Activated naive CD8-positive, alpha-beta T cell treated with anti-CD3 and anti-CD28 coated beads for 36 hours (primary cell): ENCODE results near the gene CRLF3. TPM values are rescaled to one million over a fixed set of nuclear protein-coding genes. Genes with fewer than 3 reads are reported as not detected.
"Not testable (repeated sequence)": the region's sequence is repeated elsewhere in the genome, so short reads cannot be mapped to it uniquely, and the experiment has no call there.

Experiments used
- DNase-seq: peaks from one replicate; pipeline ENCODE4 v3.0.0; 2021
- H3K27ac Mint-ChIP-seq: one replicate; pipeline ENCODE4 v1.8.0; 2022; ENCODE audit warnings: mild to moderate bottlenecking, moderate library complexity, mixed read lengths
- H3K27me3 Mint-ChIP-seq: one replicate; pipeline ENCODE4 v1.8.0; 2022; ENCODE audit warnings: mild to moderate bottlenecking, mixed read lengths
- H3K36me3 Mint-ChIP-seq: one replicate; pipeline ENCODE4 v1.8.0; 2021; ENCODE audit warnings: mild to moderate bottlenecking, mixed read lengths
- H3K4me1 Mint-ChIP-seq: one replicate; pipeline ENCODE4 v1.8.0; 2021; ENCODE audit warnings: mixed read lengths
- H3K4me3 Mint-ChIP-seq: one replicate; pipeline ENCODE4 v1.8.0; 2022; ENCODE audit warnings: mild to moderate bottlenecking, moderate library complexity, mixed read lengths
- H3K9me3 Mint-ChIP-seq: one replicate; pipeline ENCODE4 v1.8.0; 2022; ENCODE audit warnings: mixed read lengths
- total RNA-seq, 2 experiments: library from RNA; stranded (reverse); gene quantifications; one replicate each; pipeline ENCODE4 v1.2.3, GENCODE V29; 2021

CRLF3 gene
- total RNA-seq, 2 experiments from 2014 or later = 45.4 TPM

DNA sequence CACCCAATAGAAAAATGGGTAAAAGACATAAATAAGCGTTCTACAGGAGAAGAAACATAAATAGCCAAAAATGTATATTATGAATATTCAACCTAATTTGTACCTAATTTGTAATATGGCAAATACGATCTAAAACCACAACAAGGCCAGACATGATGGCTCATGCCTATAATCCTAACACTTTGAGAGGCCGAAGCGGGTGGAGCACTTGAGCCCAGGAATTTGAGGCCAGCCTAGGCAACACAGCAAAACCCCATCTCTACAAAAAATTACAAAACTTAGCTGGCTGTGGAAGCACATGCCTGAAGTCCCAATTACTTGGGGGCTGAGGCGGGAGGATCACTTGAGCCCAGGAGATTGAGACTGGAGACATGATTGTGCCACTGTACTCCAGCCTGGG is 30.1 kb downstream of the CRLF3 start:
- peak overlapping the region; percentile 39 for H3K27ac Mint-ChIP-seq
- H3K4me1 Mint-ChIP-seq = peaks cover 23% of the 10 kb centered on the region
- H3K36me3 Mint-ChIP-seq = peaks cover 31% of the 10 kb centered on the region
- H3K9me3 Mint-ChIP-seq = no peaks in the 10 kb centered on the region
- DNase-seq = no peak
- no peaks in the 10 kb centered on the region for H3K27me3 Mint-ChIP-seq
- no peak overlapping the region for H3K4me3 Mint-ChIP-seq

- DNase-seq = no peak
- H3K27ac Mint-ChIP-seq = peak overlapping the region; percentile 39
- H3K4me3 Mint-ChIP-seq = no peak overlapping the region
- no peaks in the 10 kb centered on the region for H3K27me3 Mint-ChIP-seq
- peaks cover 28% of the 10 kb centered on the region for H3K4me1 Mint-ChIP-seq
- peaks cover 36% of the 10 kb centered on the region for H3K36me3 Mint-ChIP-seq
- H3K9me3 Mint-ChIP-seq = no peaks in the 10 kb centered on the region
Observed at GRCh38 chr17:30793282-30793977, 31.1 kb downstream of the CRLF3 start.

DNA sequence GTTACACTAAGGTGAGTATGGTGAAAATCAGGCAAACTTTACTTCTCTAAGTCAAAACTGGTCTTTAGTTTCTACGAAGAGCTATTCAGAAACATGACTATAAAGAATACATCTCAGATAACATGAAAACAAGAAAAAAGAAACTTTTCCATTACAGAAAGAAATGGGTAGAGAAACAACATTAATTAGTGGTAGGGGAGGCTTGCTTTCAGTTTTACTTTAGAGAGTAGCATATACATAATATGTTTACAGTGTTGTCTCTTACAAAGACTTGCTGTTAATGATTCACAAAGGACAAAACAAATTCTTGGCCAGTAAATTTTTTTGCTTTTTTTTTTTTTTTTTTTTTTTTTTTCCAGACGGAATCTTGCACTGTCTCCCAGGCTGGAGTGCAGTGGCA is 34.2 kb downstream of the CRLF3 start:
- no peak for DNase-seq
- no peak overlapping the region for H3K4me3 Mint-ChIP-seq
- peaks cover 28% of the 10 kb centered on the region for H3K36me3 Mint-ChIP-seq
- H3K27me3 Mint-ChIP-seq = no peaks in the 10 kb centered on the region
- no peaks in the 10 kb centered on the region for H3K9me3 Mint-ChIP-seq
- H3K27ac Mint-ChIP-seq = peak overlapping the region; percentile 84
- peaks cover 19% of the 10 kb centered on the region for H3K4me1 Mint-ChIP-seq

DNA sequence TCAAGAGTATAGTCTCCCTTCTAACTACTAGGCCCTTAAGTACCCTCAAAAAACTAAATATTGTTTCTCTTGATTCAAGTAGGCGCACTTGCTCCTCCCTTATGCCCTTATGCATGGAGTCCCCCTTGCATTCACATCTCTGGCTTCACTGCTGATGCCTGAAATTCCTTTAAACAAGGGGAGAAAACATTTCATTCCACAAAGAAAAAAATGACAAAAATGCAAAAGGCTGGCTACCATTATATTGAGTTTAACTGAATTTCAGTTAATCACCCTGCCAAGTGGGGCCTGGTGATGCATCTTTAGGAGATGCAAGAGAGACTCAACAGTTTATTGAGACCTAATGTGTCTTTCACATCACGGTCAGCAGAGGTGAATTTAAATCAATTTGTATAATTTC is 35.6 kb downstream of the CRLF3 start:
- no peaks in the 10 kb centered on the region for H3K27me3 Mint-ChIP-seq
- no peak overlapping the region for H3K4me3 Mint-ChIP-seq
- no peak for DNase-seq
- H3K9me3 Mint-ChIP-seq = no peaks in the 10 kb centered on the region
- H3K27ac Mint-ChIP-seq = peak overlapping the region; percentile 67
- H3K4me1 Mint-ChIP-seq = peaks cover 20% of the 10 kb centered on the region
- peaks cover 36% of the 10 kb centered on the region for H3K36me3 Mint-ChIP-seq

DNA sequence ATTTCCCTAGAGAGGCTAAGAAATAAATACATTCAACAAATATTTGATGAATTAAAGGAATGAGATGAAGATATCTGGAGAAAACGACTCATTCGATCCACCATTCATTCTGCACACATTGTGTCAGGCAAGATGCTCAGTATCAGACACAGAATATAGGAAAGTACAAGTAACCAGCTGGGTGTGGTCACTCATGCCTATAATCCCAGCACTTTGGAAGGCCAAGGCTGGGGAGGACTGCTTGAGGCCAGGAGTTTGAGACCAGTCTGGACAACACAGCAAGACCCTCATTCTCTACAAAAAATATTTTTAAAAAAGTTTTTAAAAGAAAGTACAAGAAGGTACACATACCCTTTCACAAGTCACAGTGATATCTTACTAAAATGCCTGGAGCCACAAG is 42.3 kb downstream of the CRLF3 start:
- Mint-ChIP-seq H3K27ac (peak overlapping the region; percentile 79), H3K9me3 (peaks cover 2% of the 10 kb centered on the region), H3K36me3 (peaks cover 33% of the 10 kb centered on the region), H3K27me3 (no peaks in the 10 kb centered on the region), H3K4me3 (no peak overlapping the region), H3K4me1 (peaks cover 25% of the 10 kb centered on the region)
- no peak for DNase-seq

- H3K36me3 Mint-ChIP-seq = peaks cover 33% of the 10 kb centered on the region
- peak overlapping the region; percentile 55 for H3K4me3 Mint-ChIP-seq
- DNase-seq = peak; percentile 56
- H3K27ac Mint-ChIP-seq = peak overlapping the region; percentile 94
- peaks cover 2% of the 10 kb centered on the region for H3K9me3 Mint-ChIP-seq
- peaks cover 25% of the 10 kb centered on the region for H3K4me1 Mint-ChIP-seq
- no peaks in the 10 kb centered on the region for H3K27me3 Mint-ChIP-seq
Observed at GRCh38 chr17:30780343-30780742, 44.1 kb downstream of the CRLF3 start.

- not testable (repeated sequence) for H3K27ac Mint-ChIP-seq, H3K4me3 Mint-ChIP-seq, DNase-seq, H3K27me3 Mint-ChIP-seq, H3K9me3 Mint-ChIP-seq
- Mint-ChIP-seq H3K36me3 (peaks cover 20% of the 10 kb centered on the region), H3K4me1 (peaks cover 16% of the 10 kb centered on the region)
Observed at GRCh38 chr17:30768771-30769170, 55.7 kb downstream of the CRLF3 start.

DNA sequence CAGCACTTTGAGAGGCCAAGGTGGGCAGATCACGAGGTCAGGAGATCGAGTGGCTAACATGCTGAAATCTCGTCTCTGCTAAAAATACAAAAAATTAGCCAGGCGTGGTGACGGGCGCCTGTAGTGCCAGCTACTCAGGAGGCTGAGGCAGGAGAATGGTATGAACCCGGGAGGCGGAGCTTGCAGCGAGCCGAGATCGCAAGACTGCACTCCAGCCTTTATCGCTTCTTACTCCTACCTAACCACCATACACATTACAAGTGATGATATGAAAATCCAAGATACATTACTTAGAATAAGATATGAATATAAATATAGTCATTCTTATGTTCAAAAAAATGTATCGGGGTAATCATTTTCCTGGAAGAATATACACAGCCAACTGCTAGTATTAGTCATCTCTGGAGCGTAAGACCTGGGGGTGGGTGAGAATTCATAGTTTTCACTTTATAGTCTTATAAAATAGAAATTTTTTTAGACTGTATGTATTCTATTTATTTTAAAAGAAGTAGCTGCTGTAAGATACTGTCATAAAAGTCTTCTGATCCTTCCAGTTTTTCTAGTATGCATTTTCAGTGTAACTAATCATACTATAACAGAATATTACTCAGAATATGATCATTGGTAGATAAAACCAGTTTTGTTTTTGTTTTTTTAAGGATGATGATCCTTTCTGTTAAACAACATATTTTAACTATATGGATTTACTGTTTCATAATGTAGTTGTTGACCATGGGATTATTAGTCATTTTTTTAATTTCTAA is 56.7 kb downstream of the CRLF3 start:
- peak overlapping the region; percentile 29 for H3K27ac Mint-ChIP-seq
- H3K9me3 Mint-ChIP-seq, H3K27me3 Mint-ChIP-seq, DNase-seq, H3K4me3 Mint-ChIP-seq: not testable (repeated sequence)
- peaks cover 16% of the 10 kb centered on the region for H3K4me1 Mint-ChIP-seq
- peaks cover 21% of the 10 kb centered on the region for H3K36me3 Mint-ChIP-seq

DNA sequence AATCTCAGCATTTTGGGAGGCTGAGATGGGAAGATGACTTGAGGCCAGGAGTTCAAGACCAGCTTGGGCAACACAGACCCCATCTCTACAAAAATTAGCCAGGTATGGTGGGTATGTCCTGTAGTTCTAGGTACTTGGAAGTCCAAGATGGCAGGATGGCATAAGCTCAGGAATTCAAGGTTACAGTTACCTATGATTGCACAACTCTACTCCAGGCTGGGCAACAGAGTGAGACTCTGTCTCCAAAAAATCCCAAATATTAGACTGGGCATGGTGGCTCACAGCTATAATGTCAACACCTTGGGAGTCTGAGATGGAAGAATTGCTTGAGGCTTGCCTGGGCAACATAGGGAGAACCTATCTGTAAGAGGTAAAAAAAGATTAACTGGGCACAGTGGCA is 63.4 kb downstream of the CRLF3 start:
- H3K36me3 Mint-ChIP-seq = peaks cover 24% of the 10 kb centered on the region
- H3K9me3 Mint-ChIP-seq = no peaks in the 10 kb centered on the region
- no peak overlapping the region for H3K4me3 Mint-ChIP-seq
- H3K27me3 Mint-ChIP-seq = no peaks in the 10 kb centered on the region
- no peak for DNase-seq
- peaks cover 4% of the 10 kb centered on the region for H3K4me1 Mint-ChIP-seq
- no peak overlapping the region for H3K27ac Mint-ChIP-seq

- not testable (repeated sequence) for H3K27me3 Mint-ChIP-seq, H3K4me3 Mint-ChIP-seq, H3K9me3 Mint-ChIP-seq, H3K4me1 Mint-ChIP-seq, DNase-seq, H3K27ac Mint-ChIP-seq
- peaks cover 24% of the 10 kb centered on the region for H3K36me3 Mint-ChIP-seq
Observed at GRCh38 chr17:30753291-30753690, 71.2 kb downstream of the CRLF3 start.

GRCh38 chr17:30750982-30751381 is 73.5 kb downstream of the CRLF3 start:
- not testable (repeated sequence) for H3K9me3 Mint-ChIP-seq, H3K27ac Mint-ChIP-seq, DNase-seq, H3K4me1 Mint-ChIP-seq, H3K4me3 Mint-ChIP-seq, H3K27me3 Mint-ChIP-seq
- H3K36me3 Mint-ChIP-seq = peaks cover 31% of the 10 kb centered on the region

DNA sequence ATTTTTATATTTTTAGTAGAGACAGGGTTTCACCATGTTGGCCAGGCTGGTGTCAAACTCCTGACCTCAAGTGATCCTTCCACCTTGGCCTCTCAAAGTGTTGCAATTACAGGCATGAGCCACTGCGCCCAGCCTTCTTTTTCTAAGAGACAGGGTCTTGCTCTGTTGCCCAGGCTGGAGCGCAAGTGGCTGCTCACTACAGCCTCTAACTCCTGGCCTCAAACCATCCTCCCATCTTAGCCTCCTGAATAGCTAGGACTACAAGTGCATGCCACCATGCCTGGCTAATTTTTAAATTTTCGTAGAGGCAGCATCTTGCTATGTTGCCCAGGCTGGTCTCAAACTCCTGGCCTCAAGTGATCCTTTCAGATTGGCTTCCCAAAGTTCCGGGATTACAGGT is 76.9 kb downstream of the CRLF3 start:
- not testable (repeated sequence) for H3K9me3 Mint-ChIP-seq, H3K27ac Mint-ChIP-seq, H3K4me3 Mint-ChIP-seq, DNase-seq, H3K4me1 Mint-ChIP-seq, H3K27me3 Mint-ChIP-seq
- H3K36me3 Mint-ChIP-seq = peaks cover 26% of the 10 kb centered on the region

DNA sequence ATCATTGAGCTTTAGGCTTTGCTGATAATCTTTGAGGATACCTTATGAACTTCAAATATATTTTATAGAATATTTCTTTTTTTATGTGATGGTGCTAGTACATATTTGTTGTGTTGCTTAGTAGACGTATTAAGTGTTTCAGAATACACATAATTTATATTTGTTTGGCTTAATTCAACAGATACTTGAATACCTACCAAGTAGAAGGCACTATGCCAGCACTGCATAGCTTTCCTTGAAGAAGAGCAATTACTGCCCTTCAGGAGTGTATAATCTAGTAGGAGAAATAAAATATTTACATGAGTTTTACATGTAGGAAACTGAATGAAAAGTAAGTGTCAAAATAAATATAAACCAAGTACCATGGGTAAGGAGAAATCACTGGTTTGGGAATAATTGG is 81.8 kb downstream of the CRLF3 start:
- not testable (repeated sequence) for H3K27me3 Mint-ChIP-seq, DNase-seq, H3K4me1 Mint-ChIP-seq, H3K27ac Mint-ChIP-seq, H3K9me3 Mint-ChIP-seq, H3K4me3 Mint-ChIP-seq
- H3K36me3 Mint-ChIP-seq = peaks cover 22% of the 10 kb centered on the region

- DNase-seq, H3K9me3 Mint-ChIP-seq, H3K4me3 Mint-ChIP-seq, H3K27ac Mint-ChIP-seq, H3K27me3 Mint-ChIP-seq: not testable (repeated sequence)
- H3K36me3 Mint-ChIP-seq = peaks cover 32% of the 10 kb centered on the region
- H3K4me1 Mint-ChIP-seq = peaks cover 21% of the 10 kb centered on the region
Observed at GRCh38 chr17:30736371-30736770, 88.1 kb downstream of the CRLF3 start.

GRCh38 chr17:30735644-30736043 is 88.8 kb downstream of the CRLF3 start:
- peak overlapping the region; percentile 37 for H3K4me3 Mint-ChIP-seq
- peaks cover 29% of the 10 kb centered on the region for H3K36me3 Mint-ChIP-seq

GRCh38 chr17:30735206-30735605 is 89.3 kb downstream of the CRLF3 start:
- Mint-ChIP-seq H3K4me1 (peaks cover 22% of the 10 kb centered on the region), H3K36me3 (peaks cover 29% of the 10 kb centered on the region)
- not testable (repeated sequence) for DNase-seq, H3K4me3 Mint-ChIP-seq, H3K27ac Mint-ChIP-seq, H3K27me3 Mint-ChIP-seq, H3K9me3 Mint-ChIP-seq

More at GRCh38 chr17:30735644-30736043, 88.8 kb downstream of the CRLF3 start:
- H3K27me3 Mint-ChIP-seq, H3K9me3 Mint-ChIP-seq, H3K27ac Mint-ChIP-seq, DNase-seq: not testable (repeated sequence)
- H3K4me1 Mint-ChIP-seq = peaks cover 19% of the 10 kb centered on the region
